Esophagus (tissue), 2 donors: ENCODE data around the gene CNDP2. TPM values are rescaled to one million over a fixed set of nuclear protein-coding genes. Genes with fewer than 3 reads are reported as not detected.
A peak's percentile ranks its signal among the peaks of the same experiment; 100 is the strongest.

ENCODE experiments used
- H3K27ac ChIP-seq, 2 donors: one replicate each; pipeline ENCODE4 v1.5.1; 2013; ENCODE audit warnings: low read depth in 2 of 2, mild to moderate bottlenecking in 2 of 2, inconsistent platforms in 1 of 2, low read length in 1 of 2, moderate library complexity in 1 of 2
- H3K27me3 ChIP-seq, 2 donors: one replicate each; pipeline ENCODE4 v1.6.1; 2013; ENCODE audit warnings: low read length in 2 of 2, control low read depth in 1 of 2, mild to moderate bottlenecking in 1 of 2; ENCODE audit not compliant: insufficient read depth in 2 of 2, control insufficient read depth in 1 of 2
- H3K36me3 ChIP-seq, 2 donors: one replicate each; pipeline ENCODE4 v1.6.1; 2013; ENCODE audit warnings: low read length in 1 of 2; ENCODE audit not compliant: control insufficient read depth in 2 of 2, insufficient read depth in 2 of 2
- H3K4me1 ChIP-seq, 2 donors: one replicate each; pipeline ENCODE4 v1.6.1; 2013; ENCODE audit warnings: low read length in 1 of 2; ENCODE audit not compliant: control insufficient read depth in 2 of 2, insufficient read depth in 2 of 2
- H3K4me3 ChIP-seq, 2 donors: one replicate each; pipeline ENCODE4 v1.5.1; 2013; ENCODE audit warnings: low read length in 2 of 2, mild to moderate bottlenecking in 2 of 2, low read depth in 1 of 2, moderate library complexity in 1 of 2
- H3K9me3 ChIP-seq, 2 donors: one replicate each; pipeline ENCODE4 v1.6.1; 2013; ENCODE audit warnings: mild to moderate bottlenecking in 2 of 2, low read depth in 1 of 2, low read length in 1 of 2, moderate library complexity in 1 of 2; ENCODE audit not compliant: control insufficient read depth in 2 of 2, insufficient read depth in 1 of 2
- WGBS, 2 donors: extraction: QIAGEN DNeasy Blood & Tissue Kit; methylation state at CpG; one replicate each; pipeline ENCODE4 v1.1.7; 2013; 5-methylcytosine and 5-hydroxymethylcytosine counted together
- polyA plus RNA-seq, 2 donors: library from polyadenylated mRNA; stranded (reverse); fragments of 200-250 nt; gene quantifications; one replicate each; pipeline ENCODE4 v1.2.3, GENCODE V29; 2013
- donor health status: healthy with polysubstance abuse.
- donor health status: Bipolar disorder and iron deficiency.

The CNDP2 gene
- polyA plus RNA-seq, result 10 to 100 TPM; 42.5 to 60.0 TPM

- Histone ChIP-seq H3K4me3 (peak within 1 kb of the TSS; percentile 81 to 90), H3K27ac (peak within 1 kb of the TSS; percentile 92), H3K4me1 (peaks cover 0 to 8% of the 10 kb centered on the region in 2 donors), H3K36me3 (no peaks in the 10 kb centered on the region), H3K9me3 (no peaks in the 10 kb centered on the region), H3K27me3 (no peaks in the 10 kb centered on the region)
- WGBS, 2 donors, result 1% methylated on average over 53 to 71 of the region's 71 CpGs
Observed at GRCh38 chr18:74495581-74496507, at the start of gene CNDP2. TSS of gene CNDP2 (plus strand) at chr18:74496363. CDS start at chr18:74499974, 3,611 bp downstream.

- Histone ChIP-seq H3K36me3 (no peaks in the 10 kb centered on the region), H3K27ac (no peak overlapping the region), H3K4me1 (no peaks in the 10 kb centered on the region), H3K9me3 (no peaks in the 10 kb centered on the region), H3K27me3 (no peaks in the 10 kb centered on the region), H3K4me3 (no peak overlapping the region)
- 94 to 96% methylated on average over 38 of the region's 38 CpGs for WGBS, 2 donors
Observed at GRCh38 chr18:74446631-74447403, 49.3 kb upstream of the CNDP2 start.

GRCh38 chr18:74447404-74448152 is 48.6 kb upstream of the CNDP2 start:
- H3K4me3 ChIP-seq, result no peak overlapping the region
- no peaks in the 10 kb centered on the region for H3K9me3 ChIP-seq
- WGBS, 2 donors, result 85 to 92% methylated on average over 16 of the region's 16 CpGs
- H3K36me3 ChIP-seq, result no peaks in the 10 kb centered on the region
- H3K4me1 ChIP-seq, result no peaks in the 10 kb centered on the region
- no peak overlapping the region for H3K27ac ChIP-seq
- no peaks in the 10 kb centered on the region for H3K27me3 ChIP-seq

- no peaks in the 10 kb centered on the region for H3K9me3 ChIP-seq
- H3K27me3 ChIP-seq, result peaks cover 0 to 4% of the 10 kb centered on the region in 2 donors
- H3K27ac ChIP-seq, result no peak overlapping the region
- H3K36me3 ChIP-seq, result no peaks in the 10 kb centered on the region
- WGBS, 2 donors, result 77 to 81% methylated on average over 7 of the region's 7 CpGs
- no peaks in the 10 kb centered on the region for H3K4me1 ChIP-seq
- H3K4me3 ChIP-seq, result no peak overlapping the region
Observed at GRCh38 chr18:74450626-74451025, 45.5 kb upstream of the CNDP2 start.

- no peaks in the 10 kb centered on the region for H3K36me3 ChIP-seq
- WGBS, 2 donors, result 86 to 87% methylated on average over 11 of the region's 11 CpGs
- H3K9me3 ChIP-seq, result no peaks in the 10 kb centered on the region
- peaks cover 0 to 1% of the 10 kb centered on the region in 2 donors for H3K4me1 ChIP-seq
- H3K4me3 ChIP-seq, result no peak overlapping the region
- no peak overlapping the region for H3K27ac ChIP-seq
- peaks cover 0 to 6% of the 10 kb centered on the region in 2 donors for H3K27me3 ChIP-seq
Observed at GRCh38 chr18:74451148-74451547, 45.0 kb upstream of the CNDP2 start.

- Histone ChIP-seq H3K9me3 (no peaks in the 10 kb centered on the region), H3K4me1 (peaks cover 4 to 8% of the 10 kb centered on the region in 2 donors), H3K36me3 (no peaks in the 10 kb centered on the region), H3K27ac (no peak overlapping the region), H3K4me3 (no peak overlapping the region), H3K27me3 (peaks cover 0 to 17% of the 10 kb centered on the region in 2 donors)
- 59 to 60% methylated on average over 7 of the region's 7 CpGs for WGBS, 2 donors
Observed at GRCh38 chr18:74453016-74453566, 43.1 kb upstream of the CNDP2 start.

- Histone ChIP-seq H3K36me3 (no peaks in the 10 kb centered on the region), H3K27me3 (peaks cover 0 to 17% of the 10 kb centered on the region in 2 donors), H3K4me1 (peaks cover 4 to 8% of the 10 kb centered on the region in 2 donors), H3K9me3 (no peaks in the 10 kb centered on the region), H3K4me3 (no peak overlapping the region), H3K27ac (no peak overlapping the region)
- 85 to 88% methylated on average over 6 of the region's 6 CpGs for WGBS, 2 donors
Observed at GRCh38 chr18:74453642-74454198, 42.4 kb upstream of the CNDP2 start.

- Histone ChIP-seq H3K9me3 (no peaks in the 10 kb centered on the region), H3K4me3 (no peak overlapping the region), H3K27me3 (peaks cover 0 to 17% of the 10 kb centered on the region in 2 donors), H3K4me1 (peaks cover 4 to 8% of the 10 kb centered on the region in 2 donors), H3K27ac (no peak overlapping the region), H3K36me3 (no peaks in the 10 kb centered on the region)
- 91 to 93% methylated on average over 9 of the region's 9 CpGs for WGBS, 2 donors
Observed at GRCh38 chr18:74454279-74454751, 41.8 kb upstream of the CNDP2 start.
